Fibroblast of the aortic adventitia (primary cell): Measurements from ENCODE around the gene KRTAP29-1. TPM values are rescaled to one million over a fixed set of nuclear protein-coding genes. Genes with fewer than 3 reads are reported as not detected.
"Not testable (repeated sequence)": the region's sequence is repeated elsewhere in the genome, so short reads cannot be mapped to it uniquely, and the experiment has no call there.

Source experiments
- DNase-seq: peaks from one replicate; pipeline ENCODE4 v3.0.0-alpha.2; 2010; ENCODE audit warnings: low read depth
- H3K4me3 ChIP-seq: 2 replicates; pipeline ENCODE4 v1.5.1; 2011; ENCODE audit warnings: low read depth, mild to moderate bottlenecking, control low read depth, low read length, moderate library complexity
- small RNA-seq: library from RNA; depleted of rRNA; stranded (forward); fragments of <200 nt; gene quantifications from one replicate; pipeline ENCODE3, GENCODE V24; 2012
- total RNA-seq: library from RNA; depleted of rRNA; stranded (reverse); fragments of >200 nt; gene quantifications from 2 replicates; pipeline ENCODE4 v1.2.3, GENCODE V29; 2012; ENCODE audit warnings: low replicate concordance
- TF ChIP-seq, protein P1 (sequence below): IDR thresholded peaks from 2 replicates; pipeline ENCODE4 v1.5.1; 2011; ENCODE audit warnings: mild to moderate bottlenecking, low read length, control low read depth, inconsistent platforms; ENCODE audit not compliant: insufficient read depth

KRTAP29-1 gene
- total RNA-seq, 1 donor: not detected

DNA sequence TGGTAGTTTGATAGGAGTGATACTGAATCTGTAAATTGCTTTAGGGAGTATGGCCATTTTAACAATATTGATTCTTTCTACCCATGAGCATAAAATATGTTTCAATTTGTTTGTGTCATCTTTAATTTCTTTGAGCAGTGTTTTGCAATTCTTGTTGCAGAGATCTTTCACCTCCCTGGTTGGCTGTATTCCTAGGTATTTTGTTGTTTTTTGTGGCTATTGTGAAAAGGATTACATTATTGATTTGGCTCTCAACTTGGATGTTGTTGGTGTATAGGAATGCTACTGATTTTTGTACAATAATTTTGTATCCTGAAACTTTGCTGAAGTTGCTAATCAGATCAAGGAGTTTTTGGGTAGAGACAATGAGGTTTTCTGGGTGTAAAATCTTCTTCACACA, 44.2 kb downstream of the KRTAP29-1 start:
- TF ChIP-seq, protein P1, sequence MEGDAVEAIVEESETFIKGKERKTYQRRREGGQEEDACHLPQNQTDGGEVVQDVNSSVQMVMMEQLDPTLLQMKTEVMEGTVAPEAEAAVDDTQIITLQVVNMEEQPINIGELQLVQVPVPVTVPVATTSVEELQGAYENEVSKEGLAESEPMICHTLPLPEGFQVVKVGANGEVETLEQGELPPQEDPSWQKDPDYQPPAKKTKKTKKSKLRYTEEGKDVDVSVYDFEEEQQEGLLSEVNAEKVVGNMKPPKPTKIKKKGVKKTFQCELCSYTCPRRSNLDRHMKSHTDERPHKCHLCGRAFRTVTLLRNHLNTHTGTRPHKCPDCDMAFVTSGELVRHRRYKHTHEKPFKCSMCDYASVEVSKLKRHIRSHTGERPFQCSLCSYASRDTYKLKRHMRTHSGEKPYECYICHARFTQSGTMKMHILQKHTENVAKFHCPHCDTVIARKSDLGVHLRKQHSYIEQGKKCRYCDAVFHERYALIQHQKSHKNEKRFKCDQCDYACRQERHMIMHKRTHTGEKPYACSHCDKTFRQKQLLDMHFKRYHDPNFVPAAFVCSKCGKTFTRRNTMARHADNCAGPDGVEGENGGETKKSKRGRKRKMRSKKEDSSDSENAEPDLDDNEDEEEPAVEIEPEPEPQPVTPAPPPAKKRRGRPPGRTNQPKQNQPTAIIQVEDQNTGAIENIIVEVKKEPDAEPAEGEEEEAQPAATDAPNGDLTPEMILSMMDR: no peak
- H3K4me3 ChIP-seq: no peak overlapping the region
- no peak for DNase-seq

DNA sequence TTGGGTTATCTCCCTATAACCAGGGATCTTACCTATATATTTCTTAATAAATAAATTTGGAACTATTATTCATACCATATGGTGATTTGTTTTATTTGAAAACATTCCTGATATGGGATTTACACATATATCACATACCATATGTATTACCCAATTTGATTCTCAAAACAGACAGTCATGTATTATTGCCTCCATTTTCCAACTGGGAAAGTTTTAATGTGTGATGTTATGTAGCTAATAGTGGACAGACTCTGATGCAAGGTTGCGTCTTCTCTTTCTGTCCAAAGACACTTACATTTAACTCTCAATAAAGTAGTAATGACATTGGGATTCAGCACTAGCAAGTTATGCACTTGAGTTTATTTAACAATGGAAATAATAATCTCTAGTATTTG, 46.4 kb downstream of the KRTAP29-1 start:
- DNase-seq: no peak
- H3K4me3 ChIP-seq: no peak overlapping the region
- TF ChIP-seq, protein P1: no peak

DNA sequence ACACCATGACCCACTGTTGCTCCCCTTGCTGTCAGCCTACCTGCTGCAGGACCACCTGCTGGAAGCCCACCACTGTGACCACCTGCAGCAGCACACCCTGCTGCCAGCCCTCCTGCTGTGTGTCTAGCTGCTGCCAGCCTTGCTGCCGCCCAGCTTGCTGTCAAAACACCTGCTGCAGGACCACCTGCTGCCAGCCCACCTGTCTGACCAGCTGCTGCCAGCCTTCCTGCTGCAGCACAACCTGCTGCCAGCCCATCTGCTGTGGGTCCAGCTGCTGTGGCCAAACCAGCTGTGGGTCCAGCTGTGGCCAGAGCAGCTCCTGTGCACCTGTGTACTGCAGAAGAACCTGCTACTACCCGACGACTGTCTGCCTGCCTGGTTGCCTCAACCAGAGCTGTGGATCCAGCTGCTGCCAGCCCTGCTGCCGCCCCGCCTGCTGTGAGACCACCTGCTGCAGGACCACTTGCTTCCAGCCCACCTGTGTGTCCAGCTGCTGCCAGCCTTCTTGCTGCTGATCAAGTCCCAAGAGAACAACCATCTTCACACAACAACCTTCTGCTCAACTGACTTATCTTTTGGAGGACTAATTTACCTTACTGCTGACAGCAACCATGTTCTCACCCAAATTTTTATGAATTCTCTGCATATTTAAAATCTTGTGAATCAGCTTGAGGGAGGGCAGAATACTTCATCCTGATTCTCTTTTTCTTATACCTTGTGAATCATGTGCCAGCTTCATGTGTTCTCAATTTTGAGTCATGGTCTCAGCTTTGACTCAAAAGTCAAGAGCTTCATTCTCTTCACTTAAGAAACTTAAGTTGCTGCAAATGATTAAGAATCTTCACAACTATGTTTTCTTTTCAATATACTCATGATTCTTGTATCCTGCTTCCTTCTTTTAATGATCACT, 47.0 kb downstream of the KRTAP29-1 start, which contains the start of gene KRTAP9-9:
Gene KRTAP9-9 (plus strand): TSS at position 4 of the 910 bp plus-strand sequence.
- not testable (repeated sequence) for H3K4me3 ChIP-seq, DNase-seq

DNA sequence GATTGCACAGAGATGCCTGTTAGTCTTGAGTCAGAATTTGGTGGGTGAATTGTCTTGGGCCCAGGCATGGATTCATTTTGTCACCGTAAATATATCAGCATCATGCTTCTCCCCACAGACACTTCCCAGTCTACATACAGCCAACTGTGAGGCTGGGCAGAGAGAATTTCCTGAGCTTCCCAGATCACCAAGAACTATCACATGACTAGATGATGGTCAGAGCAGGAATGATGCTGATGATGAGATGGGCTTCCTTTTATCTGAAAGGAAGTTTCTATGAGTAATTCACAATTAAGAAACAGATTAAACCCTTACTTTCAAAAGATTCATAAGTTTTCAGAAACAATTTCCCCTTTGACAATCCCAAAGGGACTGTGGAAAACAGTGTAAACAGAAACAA, 47.8 kb downstream of the KRTAP29-1 start:
- no peak overlapping the region for H3K4me3 ChIP-seq
- no peak for DNase-seq
- TF ChIP-seq, protein P1: no peak

Small RNA genes within 50 kb of the gene (small RNA-seq; reads per million reads assigned to genes)
- gene KRTAP9-10P: not detected

Other genes starting within 250 kb of the KRTAP29-1 start
- not detected in 2 replicates for gene KRTAP2-2, start 247.6 kb downstream of the KRTAP29-1 start, total RNA-seq
- gene KRTAP2-3, start 242.7 kb downstream of the KRTAP29-1 start, total RNA-seq: not detected in 2 replicates
- gene KRTAP2-4, start 237.0 kb downstream of the KRTAP29-1 start, total RNA-seq: not detected in 2 replicates
- gene KRTAP4-7, start 218.7 kb downstream of the KRTAP29-1 start, total RNA-seq: not detected in 2 replicates
- gene KRTAP4-8, start 204.7 kb downstream of the KRTAP29-1 start, total RNA-seq: not detected in 2 replicates
- not detected in 2 replicates for gene KRTAP4-16, start 200.6 kb downstream of the KRTAP29-1 start, total RNA-seq
- not detected in 2 replicates for gene KRTAP4-9, start 197.5 kb downstream of the KRTAP29-1 start, total RNA-seq
- not detected in 2 replicates for gene KRTAP4-11, start 184.5 kb downstream of the KRTAP29-1 start, total RNA-seq
- not detected in 2 replicates for gene KRTAP4-12, start 178.7 kb downstream of the KRTAP29-1 start, total RNA-seq
- gene KRTAP4-6, start 162.3 kb downstream of the KRTAP29-1 start, total RNA-seq: not detected in 2 replicates
- gene KRTAP4-5, start 153.0 kb downstream of the KRTAP29-1 start, total RNA-seq: not detected in 2 replicates
- gene KRTAP4-4, start 142.1 kb downstream of the KRTAP29-1 start, total RNA-seq: not detected in 2 replicates
- not detected in 2 replicates for gene KRTAP4-3, start 134.6 kb downstream of the KRTAP29-1 start, total RNA-seq
- gene KRTAP4-2, start 124.6 kb downstream of the KRTAP29-1 start, total RNA-seq: not detected in 2 replicates
- gene KRTAP4-1, start 117.9 kb downstream of the KRTAP29-1 start, total RNA-seq: not detected in 2 replicates
- not detected in 2 replicates for gene KRTAP9-1, start 113.0 kb downstream of the KRTAP29-1 start, total RNA-seq
- gene KRTAP9-2, start 76.2 kb downstream of the KRTAP29-1 start, total RNA-seq: not detected in 2 replicates
- gene KRTAP9-3, start 70.4 kb downstream of the KRTAP29-1 start, total RNA-seq: not detected in 2 replicates
- gene KRTAP9-8, start 64.9 kb downstream of the KRTAP29-1 start, total RNA-seq: not detected in 2 replicates
- gene KRTAP9-4, start 53.2 kb downstream of the KRTAP29-1 start, total RNA-seq: not detected in 2 replicates
- not detected in 2 replicates for gene KRTAP9-9, start 47.5 kb downstream of the KRTAP29-1 start, total RNA-seq
- not detected in 2 replicates for gene KRTAP9-6, start 37.5 kb downstream of the KRTAP29-1 start, total RNA-seq
- gene KRTAP9-7, start 27.2 kb downstream of the KRTAP29-1 start, total RNA-seq: not detected in 2 replicates
- not detected in 2 replicates for gene KRTAP16-1, start 6.5 kb upstream of the KRTAP29-1 start, total RNA-seq
- gene KRTAP17-1, start 12.9 kb upstream of the KRTAP29-1 start, total RNA-seq: not detected in 2 replicates
- gene KRT33A, start 48.0 kb upstream of the KRTAP29-1 start, total RNA-seq: not detected in 2 replicates
- gene KRT33B, start 67.0 kb upstream of the KRTAP29-1 start, total RNA-seq: not detected in 2 replicates
- 0.45 TPM in 1 of 2 replicates, not detected in the other for gene KRT34, start 79.5 kb upstream of the KRTAP29-1 start, total RNA-seq
- gene KRT31, start 94.8 kb upstream of the KRTAP29-1 start, total RNA-seq: 0.09 TPM in 1 of 2 replicates, not detected in the other
- not detected in 2 replicates for gene KRT37, start 121.7 kb upstream of the KRTAP29-1 start, total RNA-seq
- not detected in 2 replicates for gene KRT38, start 138.1 kb upstream of the KRTAP29-1 start, total RNA-seq
- gene KRT32, start 164.5 kb upstream of the KRTAP29-1 start, total RNA-seq: 0.09 TPM in 1 of 2 replicates, not detected in the other
- not detected in 2 replicates for gene KRT35, start 178.3 kb upstream of the KRTAP29-1 start, total RNA-seq
- not detected in 2 replicates for gene KRT36, start 187.1 kb upstream of the KRTAP29-1 start, total RNA-seq
- gene KRT13, start 202.8 kb upstream of the KRTAP29-1 start, total RNA-seq: not detected in 2 replicates
- 0.63 TPM in 1 of 2 replicates, not detected in the other for gene KRT15, start 216.0 kb upstream of the KRTAP29-1 start, total RNA-seq
- gene KRT19, start 225.5 kb upstream of the KRTAP29-1 start, total RNA-seq: 50.7 and 78.5 TPM in 2 replicates